Dermis microvascular lymphatic vessel endothelial cell (primary cell): Measurements from ENCODE around the gene LGR5. TPM values are rescaled to one million over a fixed set of nuclear protein-coding genes. Genes with fewer than 3 reads are reported as not detected.
"Not testable (repeated sequence)": the region's sequence is repeated elsewhere in the genome, so short reads cannot be mapped to it uniquely, and the experiment has no call there.

Experiments used
- DNase-seq, 2 donors: peaks; one replicate each; pipeline versions ENCODE4 v3.0.0 to v3.0.0-alpha.2; 2010; ENCODE audit warnings: low read depth in 2 of 2
- total RNA-seq: library from RNA; depleted of rRNA; stranded (reverse); fragments of >200 nt; gene quantifications from 2 replicates; pipeline ENCODE4 v1.2.1, GENCODE V29; 2014

Gene LGR5
- total RNA-seq, 1 donor from 2014 or later: not detected

- no peak for DNase-seq
Observed at GRCh38 chr12:71546322-71546861, 106.8 kb downstream of the LGR5 start.

- DNase-seq: no peak
Observed at GRCh38 chr12:71548893-71549292, 109.3 kb downstream of the LGR5 start.

GRCh38 chr12:71551529-71551928 lies 111.9 kb downstream of the LGR5 start:
- peak in 1 of 2 donors; percentile 6 for DNase-seq

- DNase-seq: no peak
Observed at GRCh38 chr12:71552728-71553501, 113.3 kb downstream of the LGR5 start.

GRCh38 chr12:71555191-71555590 lies 115.6 kb downstream of the LGR5 start:
- no peak for DNase-seq

- DNase-seq: not testable (repeated sequence)
Observed at GRCh38 chr12:71555789-71556188, 116.2 kb downstream of the LGR5 start.

GRCh38 chr12:71556448-71556847 lies 116.8 kb downstream of the LGR5 start:
- no peak for DNase-seq

- no peak for DNase-seq
Observed at GRCh38 chr12:71556875-71557274, 117.3 kb downstream of the LGR5 start.

GRCh38 chr12:71558445-71558844 lies 118.8 kb downstream of the LGR5 start:
- DNase-seq: no peak

GRCh38 chr12:71562676-71563595 lies 123.3 kb downstream of the LGR5 start:
- DNase-seq: no peak

GRCh38 chr12:71565535-71565934 lies 125.9 kb downstream of the LGR5 start:
- DNase-seq: no peak

GRCh38 chr12:71566655-71567054 lies 127.1 kb downstream of the LGR5 start:
- no peak for DNase-seq

- no peak for DNase-seq
Observed at GRCh38 chr12:71567537-71567936, 127.9 kb downstream of the LGR5 start.

- DNase-seq: not testable (repeated sequence)
Observed at GRCh38 chr12:71569885-71570284, 130.3 kb downstream of the LGR5 start.

- DNase-seq: no peak
Observed at GRCh38 chr12:71576496-71576895, 136.9 kb downstream of the LGR5 start.

- no peak for DNase-seq
Observed at GRCh38 chr12:71578694-71579258, 139.2 kb downstream of the LGR5 start.

- DNase-seq: no peak
Observed at GRCh38 chr12:71581206-71581605, 141.6 kb downstream of the LGR5 start.

GRCh38 chr12:71582925-71583324 lies 143.3 kb downstream of the LGR5 start:
- DNase-seq: no peak

- no peak for DNase-seq
Observed at GRCh38 chr12:71584356-71584755, 144.8 kb downstream of the LGR5 start.

- DNase-seq: no peak
Observed at GRCh38 chr12:71585218-71585617, 145.6 kb downstream of the LGR5 start.

GRCh38 chr12:71587012-71587411 lies 147.4 kb downstream of the LGR5 start:
- no peak for DNase-seq

- DNase-seq: no peak
Observed at GRCh38 chr12:71589478-71589881, 149.9 kb downstream of the LGR5 start.
